ENCODE results near the gene TCP11X1.
"Not testable (repeated sequence)": the region's sequence is repeated elsewhere in the genome, so short reads cannot be mapped to it uniquely, and the experiment has no call there.

TCP11X1 gene

GRCh38 chrX:102214986-102215385 lies at the start of gene TCP11X1:
TCP11X1 (plus strand) TSS chrX:102215301.
- not testable (repeated sequence) for H3K27me3 Mint-ChIP-seq (ENCODE audit: low read depth); H3K4me1 Mint-ChIP-seq; H3K9me3 Mint-ChIP-seq; H3K4me3 Mint-ChIP-seq; H3K27ac Mint-ChIP-seq; H3K36me3 Mint-ChIP-seq (ENCODE audit: low read depth)

- no peak overlapping the region for H3K27ac Mint-ChIP-seq
- no peaks in the 10 kb centered on the region for H3K4me1 Mint-ChIP-seq
- no peaks in the 10 kb centered on the region for H3K27me3 Mint-ChIP-seq (ENCODE audit: low read depth)
- no peaks in the 10 kb centered on the region for H3K36me3 Mint-ChIP-seq (ENCODE audit: low read depth)
- H3K9me3 Mint-ChIP-seq = peaks cover 54% of the 10 kb centered on the region
- no peak for TF ChIP-seq CTCF (IDR thresholded peaks at IDR 0.05; ENCODE audit: unreplicated experiment in 3 of 3)
- no peak overlapping the region for H3K4me3 Mint-ChIP-seq
These were observed 29.0 kb upstream of the TCP11X1 start for GRCh38 chrX:102185967-102186720.

- not testable (repeated sequence) for H3K36me3 Mint-ChIP-seq (ENCODE audit: low read depth); H3K27me3 Mint-ChIP-seq (ENCODE audit: low read depth); H3K9me3 Mint-ChIP-seq; H3K4me1 Mint-ChIP-seq; H3K4me3 Mint-ChIP-seq; H3K27ac Mint-ChIP-seq
These were observed 7.2 kb upstream of the TCP11X1 start for GRCh38 chrX:102207940-102208339.

- not testable (repeated sequence) for H3K4me3 Mint-ChIP-seq; H3K9me3 Mint-ChIP-seq; H3K4me1 Mint-ChIP-seq; H3K27me3 Mint-ChIP-seq (ENCODE audit: low read depth); H3K36me3 Mint-ChIP-seq (ENCODE audit: low read depth); H3K27ac Mint-ChIP-seq
These were observed 1.4 kb downstream of the TCP11X1 start for GRCh38 chrX:102216497-102216896.

- not testable (repeated sequence) for H3K9me3 Mint-ChIP-seq; H3K4me1 Mint-ChIP-seq; H3K27me3 Mint-ChIP-seq (ENCODE audit: low read depth); H3K36me3 Mint-ChIP-seq (ENCODE audit: low read depth); H3K27ac Mint-ChIP-seq; H3K4me3 Mint-ChIP-seq
These were observed 20.6 kb downstream of the TCP11X1 start for GRCh38 chrX:102235678-102236077.

- H3K4me1 Mint-ChIP-seq; H3K4me3 Mint-ChIP-seq; H3K27me3 Mint-ChIP-seq (ENCODE audit: low read depth); H3K36me3 Mint-ChIP-seq (ENCODE audit: low read depth); H3K9me3 Mint-ChIP-seq; H3K27ac Mint-ChIP-seq: not testable (repeated sequence)
These were observed 25.2 kb downstream of the TCP11X1 start for GRCh38 chrX:102240265-102240664.

- not testable (repeated sequence) for H3K4me1 Mint-ChIP-seq; H3K4me3 Mint-ChIP-seq; H3K9me3 Mint-ChIP-seq; H3K27me3 Mint-ChIP-seq (ENCODE audit: low read depth); H3K27ac Mint-ChIP-seq; H3K36me3 Mint-ChIP-seq (ENCODE audit: low read depth)
These were observed 31.8 kb downstream of the TCP11X1 start, which contains the start of gene NXF2 for GRCh38 chrX:102246893-102247292. NXF2 (plus strand) TSS chrX:102247167; CDS start chrX:102307079, 59,912 bp downstream.

- H3K4me3 Mint-ChIP-seq; H3K27me3 Mint-ChIP-seq (ENCODE audit: low read depth); H3K36me3 Mint-ChIP-seq (ENCODE audit: low read depth); H3K9me3 Mint-ChIP-seq; H3K27ac Mint-ChIP-seq; H3K4me1 Mint-ChIP-seq: not testable (repeated sequence)
These were observed 57.1 kb downstream of the TCP11X1 start for GRCh38 chrX:102272231-102272630.

Measured in nephron (organoid).